GM18526 (cell line): ENCODE data around the gene DDAH1.

Experiments
- POLR2A ChIP-seq: IDR thresholded peaks from 3 replicates; pipeline ENCODE4 v1.6.1; 2011; ENCODE audit not compliant: insufficient read length; ENCODE audit errors: extremely low read depth

The DDAH1 gene

DNA sequence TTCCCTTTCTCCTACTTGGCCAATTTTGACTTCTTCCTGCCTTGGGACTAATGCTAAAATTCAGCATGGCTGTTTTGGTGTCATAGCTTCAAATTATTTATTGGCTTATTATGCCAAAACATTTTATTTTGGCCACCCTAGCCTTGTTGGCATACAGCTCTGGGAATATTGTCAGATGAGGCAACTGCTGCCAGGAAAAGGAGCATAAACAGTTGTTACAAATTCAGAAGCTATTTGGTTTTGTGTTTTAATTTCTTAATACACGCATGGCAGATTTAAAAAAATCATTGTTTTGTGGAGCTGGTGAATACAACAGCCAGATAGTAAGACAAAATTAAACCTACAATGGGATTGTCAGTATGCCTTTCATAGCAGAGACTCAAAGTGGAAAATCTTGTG is 121.7 kb downstream of the DDAH1 start:
- no peak for TF ChIP-seq POLR2A

DNA sequence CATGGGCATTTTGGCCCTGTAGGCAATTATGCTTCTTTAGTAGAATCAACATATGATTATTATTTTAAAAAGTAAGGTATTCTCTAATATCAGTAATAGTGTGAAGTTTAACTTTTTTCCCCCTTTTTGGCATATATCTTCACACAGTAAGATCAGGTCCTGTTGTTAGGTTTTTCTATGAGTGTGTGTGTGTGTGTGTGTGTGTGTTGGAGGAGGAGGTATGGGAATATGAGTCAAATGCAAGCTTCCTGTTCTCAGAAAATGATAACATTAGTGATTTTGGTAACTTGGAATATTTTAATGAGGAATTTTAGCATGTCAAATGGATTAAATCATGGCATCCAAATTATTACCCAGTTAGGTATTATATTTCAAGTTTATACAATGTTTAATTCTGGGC is 122.8 kb downstream of the DDAH1 start:
- no peak for TF ChIP-seq POLR2A

DNA sequence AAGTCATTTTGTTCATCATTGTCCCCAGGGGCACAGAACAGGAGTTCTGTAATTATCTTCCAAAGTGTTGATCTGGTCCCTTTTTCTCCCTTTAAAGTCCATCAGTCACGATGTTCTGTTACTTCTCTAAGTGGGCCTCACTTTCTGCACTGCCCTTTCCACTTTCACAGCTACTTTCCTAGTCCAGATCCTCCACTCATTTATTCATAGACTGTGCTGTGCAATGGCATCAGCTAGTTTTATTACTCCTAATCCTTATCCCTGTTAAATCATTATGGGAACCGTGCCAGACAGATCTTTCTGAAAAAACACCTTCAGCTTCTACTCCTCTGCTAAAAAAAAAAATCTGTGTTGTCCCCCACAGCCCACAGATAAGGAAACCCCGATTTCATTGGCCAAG is 124.5 kb downstream of the DDAH1 start:
- no peak for TF ChIP-seq POLR2A

GRCh38 chr1:85339656-85340399 is 125.1 kb downstream of the DDAH1 start:
- TF ChIP-seq POLR2A = no peak

DNA sequence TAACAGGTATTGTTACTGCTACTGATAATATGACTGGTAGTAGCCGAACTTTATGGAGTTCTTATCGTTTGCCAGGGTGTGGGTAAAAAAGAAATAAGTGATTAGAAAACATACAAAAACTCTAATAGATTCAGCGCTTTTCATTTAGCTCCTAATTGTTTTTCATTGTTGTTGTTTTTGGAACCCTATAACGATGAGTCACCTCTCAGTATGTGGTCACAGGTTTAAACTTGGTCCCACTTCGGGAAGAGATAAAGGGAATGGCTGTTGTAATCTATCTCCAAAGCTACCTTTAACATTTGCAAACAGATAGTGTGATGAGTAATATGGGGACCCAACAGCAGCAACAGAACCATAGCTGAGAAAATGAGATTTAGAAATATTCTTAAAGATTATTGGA is 125.9 kb downstream of the DDAH1 start:
- TF ChIP-seq POLR2A = no peak

DNA sequence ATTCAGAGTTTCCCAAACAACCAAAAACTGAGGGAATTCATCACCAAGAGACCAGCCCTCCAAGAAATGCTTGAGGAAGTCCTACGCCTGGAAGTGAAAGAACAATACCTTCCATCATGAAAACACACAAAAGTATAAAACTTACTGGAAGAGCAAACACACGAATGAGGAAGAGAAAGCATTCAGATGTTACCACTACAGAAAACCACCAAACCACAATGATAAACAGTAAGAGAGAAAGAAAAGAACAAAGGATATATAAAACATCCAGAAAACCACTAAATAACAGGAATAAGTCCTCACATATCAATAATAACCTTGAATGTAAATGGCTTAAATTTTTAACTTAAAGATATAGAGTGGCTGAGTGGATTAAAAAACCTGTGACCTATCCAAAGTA is 130.0 kb downstream of the DDAH1 start:
- no peak for TF ChIP-seq POLR2A

GRCh38 chr1:85333186-85333585 is 131.8 kb downstream of the DDAH1 start:
- TF ChIP-seq POLR2A = no peak

DNA sequence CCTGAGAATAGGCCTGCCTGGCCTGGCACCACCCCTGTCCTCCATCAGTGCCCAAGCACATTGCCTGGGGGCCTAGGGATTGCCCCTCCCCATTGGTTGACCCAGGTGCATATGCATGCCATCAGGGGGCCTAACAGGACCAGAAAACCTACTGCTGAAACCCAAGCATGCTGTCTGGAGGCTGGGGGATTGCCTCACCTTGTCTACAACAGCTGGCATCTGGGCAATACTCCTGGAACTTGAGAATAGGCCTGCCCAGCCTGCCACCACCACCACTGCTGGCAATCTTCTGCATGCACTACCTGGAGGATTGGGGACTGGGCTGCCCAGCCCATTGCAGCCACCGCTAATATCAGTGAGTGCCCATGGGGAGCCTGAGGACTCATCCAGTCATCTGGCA is 132.4 kb downstream of the DDAH1 start:
- no peak for TF ChIP-seq POLR2A

GRCh38 chr1:85330711-85331290 is 134.2 kb downstream of the DDAH1 start:
- no peak for TF ChIP-seq POLR2A

- no peak for TF ChIP-seq POLR2A
Observed at GRCh38 chr1:85330214-85330631, 134.7 kb downstream of the DDAH1 start.

GRCh38 chr1:85328713-85329397 is 136.1 kb downstream of the DDAH1 start:
- TF ChIP-seq POLR2A = no peak

DNA sequence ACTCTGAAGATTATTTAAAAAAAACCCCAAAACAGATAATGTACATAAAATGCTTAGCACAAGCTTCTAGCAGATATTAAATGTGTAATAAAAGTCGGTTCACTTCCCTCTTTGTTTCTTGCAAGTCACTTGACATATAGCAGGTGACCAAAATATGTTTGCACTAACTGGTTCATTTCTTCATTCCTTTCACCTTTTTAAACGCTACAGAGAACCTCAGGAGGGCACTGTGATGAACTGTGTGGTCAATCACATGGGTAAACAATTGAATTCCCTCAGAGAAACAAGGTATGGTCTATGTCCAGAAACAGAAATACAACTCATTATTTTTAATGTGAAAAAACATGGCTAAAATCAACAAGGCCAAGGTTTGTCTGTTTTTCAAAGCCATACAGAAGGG is 137.2 kb downstream of the DDAH1 start:
- TF ChIP-seq POLR2A = no peak

DNA sequence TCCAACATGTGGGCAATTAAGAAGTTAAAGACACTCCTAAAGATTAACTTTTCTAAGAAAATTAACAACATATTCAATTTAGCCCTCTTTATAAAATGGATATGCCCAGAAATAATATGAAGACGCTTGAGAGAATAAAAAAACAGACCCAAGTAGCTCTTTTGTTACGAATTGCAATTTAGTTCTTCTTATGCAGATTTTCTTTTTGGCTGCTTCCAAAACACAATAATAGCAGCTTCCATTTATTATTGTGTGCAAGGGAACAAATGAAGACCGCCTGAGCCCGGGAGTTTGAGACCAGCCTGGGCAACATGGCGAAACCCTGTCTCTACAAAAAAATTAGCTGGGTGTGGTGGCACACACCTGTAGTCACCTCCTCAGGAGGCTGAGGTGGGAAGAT is 138.1 kb downstream of the DDAH1 start:
- TF ChIP-seq POLR2A = no peak

GRCh38 chr1:85326336-85326735 is 138.6 kb downstream of the DDAH1 start:
- no peak for TF ChIP-seq POLR2A

DNA sequence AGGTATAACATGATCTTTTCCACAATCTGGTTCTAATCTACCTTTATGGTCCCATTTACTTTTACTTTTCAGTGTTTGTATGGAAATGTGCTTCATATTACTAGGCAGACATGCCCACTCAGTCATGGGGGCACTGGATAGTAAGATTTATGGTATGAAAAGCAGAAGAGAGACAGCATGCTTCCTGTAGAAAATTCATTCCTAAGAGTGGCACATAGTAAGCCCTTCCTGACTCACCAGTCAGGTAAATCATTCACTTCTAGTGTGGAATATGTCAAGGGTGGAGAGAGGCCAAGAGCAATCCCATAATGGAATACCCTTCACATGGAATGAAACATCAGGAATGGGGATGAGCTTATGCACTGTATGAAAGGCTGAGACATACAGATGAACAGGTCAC is 139.0 kb downstream of the DDAH1 start:
- no peak for TF ChIP-seq POLR2A

DNA sequence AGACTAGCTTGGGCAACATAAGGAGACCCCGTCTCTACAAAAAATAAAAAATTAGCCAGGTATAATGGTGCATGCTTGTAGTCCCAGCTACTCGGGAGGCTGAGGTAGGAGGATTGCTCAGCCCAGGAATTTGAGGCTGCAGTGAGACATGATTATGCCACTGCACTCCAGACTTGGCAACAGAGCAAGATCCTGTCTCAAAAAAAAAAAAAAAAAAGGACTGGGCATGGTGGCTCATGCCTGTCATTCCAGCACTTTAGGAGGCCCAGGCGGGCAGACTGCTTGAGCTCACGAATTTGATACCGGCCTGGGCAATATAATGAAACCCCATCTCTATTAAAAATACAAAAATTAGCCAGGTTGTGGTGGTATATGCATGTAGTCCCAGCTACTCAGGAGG is 141.2 kb downstream of the DDAH1 start:
- no peak for TF ChIP-seq POLR2A
